ENCODE results near the gene USP15.

USP15 gene

GRCh38 chr12:62284749-62285148 lies 24.5 kb downstream of the USP15 start:
- no peak for DNase-seq (ENCODE audit: low read depth)

- no peak for DNase-seq (ENCODE audit: low read depth)
Observed at GRCh38 chr12:62285284-62285683, 25.1 kb downstream of the USP15 start.

GRCh38 chr12:62288328-62288727 lies 28.1 kb downstream of the USP15 start:
- DNase-seq (ENCODE audit: low read depth): no peak

- DNase-seq (ENCODE audit: low read depth): no peak
Observed at GRCh38 chr12:62290846-62291245, 30.6 kb downstream of the USP15 start.

GRCh38 chr12:62291864-62292760 lies 31.9 kb downstream of the USP15 start:
- no peak for DNase-seq (ENCODE audit: low read depth)

- DNase-seq (ENCODE audit: low read depth): no peak
Observed at GRCh38 chr12:62292761-62293344, 32.6 kb downstream of the USP15 start.

- DNase-seq (ENCODE audit: low read depth): no peak
Observed at GRCh38 chr12:62294378-62294777, 34.2 kb downstream of the USP15 start.

GRCh38 chr12:62296001-62296400 lies 35.8 kb downstream of the USP15 start:
- no peak for DNase-seq (ENCODE audit: low read depth)

- DNase-seq (ENCODE audit: low read depth): no peak
Observed at GRCh38 chr12:62297321-62297720, 37.1 kb downstream of the USP15 start.

- DNase-seq (ENCODE audit: low read depth): no peak
Observed at GRCh38 chr12:62299617-62300016, 39.4 kb downstream of the USP15 start.

- DNase-seq (ENCODE audit: low read depth): no peak
Observed at GRCh38 chr12:62301080-62301798, 41.0 kb downstream of the USP15 start.

- no peak for DNase-seq (ENCODE audit: low read depth)
Observed at GRCh38 chr12:62301799-62302133, 41.6 kb downstream of the USP15 start.

- no peak for DNase-seq (ENCODE audit: low read depth)
Observed at GRCh38 chr12:62304560-62304959, 44.4 kb downstream of the USP15 start.

GRCh38 chr12:62305778-62306177 lies 45.6 kb downstream of the USP15 start:
- DNase-seq (ENCODE audit: low read depth): no peak

- no peak for DNase-seq (ENCODE audit: low read depth)
Observed at GRCh38 chr12:62306569-62307530, 46.6 kb downstream of the USP15 start.

- DNase-seq (ENCODE audit: low read depth): no peak
Observed at GRCh38 chr12:62308201-62308600, 48.0 kb downstream of the USP15 start.

GRCh38 chr12:62313727-62314380 lies 53.6 kb downstream of the USP15 start:
- DNase-seq (ENCODE audit: low read depth): no peak

GRCh38 chr12:62317017-62317416 lies 56.8 kb downstream of the USP15 start:
- no peak for DNase-seq (ENCODE audit: low read depth)

GRCh38 chr12:62319058-62319457 lies 58.9 kb downstream of the USP15 start:
- DNase-seq (ENCODE audit: low read depth): no peak

- DNase-seq (ENCODE audit: low read depth): no peak
Observed at GRCh38 chr12:62320054-62320453, 59.9 kb downstream of the USP15 start.

- DNase-seq (ENCODE audit: low read depth): no peak
Observed at GRCh38 chr12:62323386-62323785, 63.2 kb downstream of the USP15 start.

Measured in stimulated activated CD8-positive, alpha-beta memory T cell treated with anti-CD3 and anti-CD28 coated beads, Interleukin-12 subunit alpha, Interleukin-12 subunit beta, amount 100 ng/mL, for 4 hours (primary cell).